Esophagus (tissue), 2 donors: Measurements from ENCODE around the gene CKAP4. TPM values are rescaled to one million over a fixed set of nuclear protein-coding genes. Genes with fewer than 3 reads are reported as not detected.
A peak's percentile ranks its signal among the peaks of the same experiment; 100 is the strongest.
"Not testable (repeated sequence)": the region's sequence is repeated elsewhere in the genome, so short reads cannot be mapped to it uniquely, and the experiment has no call there.

ENCODE experiments used
- H3K27ac ChIP-seq, 2 donors: one replicate each; pipeline ENCODE4 v1.5.1; 2013; ENCODE audit warnings: low read depth in 2 of 2, mild to moderate bottlenecking in 2 of 2, inconsistent platforms in 1 of 2, low read length in 1 of 2, moderate library complexity in 1 of 2
- H3K27me3 ChIP-seq, 2 donors: one replicate each; pipeline ENCODE4 v1.6.1; 2013; ENCODE audit warnings: low read length in 2 of 2, control low read depth in 1 of 2, mild to moderate bottlenecking in 1 of 2; ENCODE audit not compliant: insufficient read depth in 2 of 2, control insufficient read depth in 1 of 2
- H3K36me3 ChIP-seq, 2 donors: one replicate each; pipeline ENCODE4 v1.6.1; 2013; ENCODE audit warnings: low read length in 1 of 2; ENCODE audit not compliant: control insufficient read depth in 2 of 2, insufficient read depth in 2 of 2
- H3K4me1 ChIP-seq, 2 donors: one replicate each; pipeline ENCODE4 v1.6.1; 2013; ENCODE audit warnings: low read length in 1 of 2; ENCODE audit not compliant: control insufficient read depth in 2 of 2, insufficient read depth in 2 of 2
- H3K4me3 ChIP-seq, 2 donors: one replicate each; pipeline ENCODE4 v1.5.1; 2013; ENCODE audit warnings: low read length in 2 of 2, mild to moderate bottlenecking in 2 of 2, low read depth in 1 of 2, moderate library complexity in 1 of 2
- H3K9me3 ChIP-seq, 2 donors: one replicate each; pipeline ENCODE4 v1.6.1; 2013; ENCODE audit warnings: mild to moderate bottlenecking in 2 of 2, low read depth in 1 of 2, low read length in 1 of 2, moderate library complexity in 1 of 2; ENCODE audit not compliant: control insufficient read depth in 2 of 2, insufficient read depth in 1 of 2
- WGBS, 2 donors: extraction: QIAGEN DNeasy Blood & Tissue Kit; methylation state at CpG; one replicate each; pipeline ENCODE4 v1.1.7; 2013; 5-methylcytosine and 5-hydroxymethylcytosine counted together
- polyA plus RNA-seq, 2 donors: library from polyadenylated mRNA; stranded (reverse); fragments of 200-250 nt; gene quantifications; one replicate each; pipeline ENCODE4 v1.2.3, GENCODE V29; 2013
- donor health status: healthy with polysubstance abuse.
- donor health status: Bipolar disorder and iron deficiency.

The CKAP4 gene
- polyA plus RNA-seq, 2 donors = 19.9 to 54.8 TPM

DNA sequence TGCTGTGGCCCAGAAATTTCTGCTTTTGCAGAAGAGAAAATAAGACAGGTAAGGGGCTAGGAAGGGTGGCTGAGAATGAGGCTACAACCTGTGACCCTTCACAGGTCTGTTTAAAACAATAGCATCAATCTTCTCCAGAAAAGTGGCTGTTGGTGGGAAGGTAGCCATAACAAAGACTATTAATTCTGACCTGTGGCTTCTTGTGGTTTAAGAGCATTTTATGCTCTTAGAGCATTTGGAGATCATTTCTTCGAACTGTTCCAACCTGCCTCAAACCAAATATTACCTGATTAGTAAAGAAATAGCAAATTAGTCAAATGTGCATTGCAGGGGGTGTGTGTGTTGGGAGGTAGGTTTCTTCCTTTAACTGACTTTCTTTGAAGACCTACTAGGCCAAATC, 39.5 kb upstream of the CKAP4 start:
- Histone ChIP-seq H3K4me3 (no peak overlapping the region), H3K4me1 (peaks cover 2 to 4% of the 10 kb centered on the region in 2 donors), H3K27ac (no peak overlapping the region), H3K9me3 (no peaks in the 10 kb centered on the region), H3K36me3 (no peaks in the 10 kb centered on the region), H3K27me3 (no peaks in the 10 kb centered on the region)
- 48 to 64% methylated on average over 1 of the region's 1 CpG for WGBS, 2 donors

DNA sequence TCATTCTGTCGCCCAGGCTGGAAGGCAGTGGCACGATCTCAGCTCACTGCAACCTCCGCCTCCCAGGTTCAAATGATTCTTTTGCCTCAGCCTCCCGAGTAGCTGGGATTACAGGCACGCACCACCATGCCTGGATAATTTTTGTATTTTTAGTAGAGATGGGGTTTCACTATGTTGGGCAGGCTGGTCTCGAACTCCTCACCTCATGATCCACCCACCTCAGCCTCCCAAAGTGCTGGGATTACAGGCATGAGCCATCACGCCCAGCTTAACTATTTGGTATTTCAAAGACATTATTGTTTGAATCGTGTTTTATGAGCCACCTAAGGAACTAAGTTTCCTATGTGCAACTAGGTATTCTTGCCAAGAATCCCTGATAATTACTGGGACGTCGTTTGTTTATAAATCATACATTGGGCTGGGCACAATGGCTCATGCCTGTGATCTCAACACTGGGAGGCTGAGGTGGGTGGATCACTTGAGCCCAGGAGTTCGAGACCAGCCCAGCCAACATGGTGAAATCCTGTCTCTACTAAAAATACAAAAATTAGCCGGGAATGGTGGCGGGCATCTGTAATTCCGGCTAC, 38.8 kb upstream of the CKAP4 start:
- H3K27ac ChIP-seq = peak overlapping the region in 1 of 2 donors; percentile 42
- WGBS, 2 donors = 75 to 76% methylated on average over 14 of the region's 14 CpGs

DNA sequence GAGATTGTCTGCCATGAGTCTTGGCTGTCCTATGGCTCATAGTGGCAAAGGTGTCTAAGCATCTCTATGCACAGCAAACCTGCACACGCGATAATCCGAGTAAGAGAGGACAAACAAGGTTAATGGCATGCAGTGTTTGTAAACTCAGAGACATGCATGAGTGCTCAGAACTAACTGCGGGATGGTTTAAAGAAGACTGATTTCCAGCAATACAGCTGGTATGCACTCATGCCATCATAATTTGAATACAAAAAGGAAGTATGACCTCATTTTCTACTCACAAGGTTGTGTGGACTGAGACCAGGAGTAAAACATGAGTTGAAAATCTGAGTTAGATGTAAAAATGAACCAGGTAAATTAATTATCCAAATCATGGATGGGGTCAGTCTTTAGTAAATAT, 38.2 kb upstream of the CKAP4 start:
- no peaks in the 10 kb centered on the region for H3K36me3 ChIP-seq
- H3K27ac ChIP-seq = peak overlapping the region in 1 of 2 donors; percentile 40
- WGBS, 2 donors = 70 to 74% methylated on average over 4 of the region's 4 CpGs
- H3K27me3 ChIP-seq = no peaks in the 10 kb centered on the region
- H3K9me3 ChIP-seq = no peaks in the 10 kb centered on the region
- H3K4me1 ChIP-seq = peaks cover 2 to 4% of the 10 kb centered on the region in 2 donors
- H3K4me3 ChIP-seq = no peak overlapping the region

More for the DNA sequence above, 38.8 kb upstream of the CKAP4 start:
- not testable (repeated sequence) for H3K4me1 ChIP-seq, H3K36me3 ChIP-seq, H3K4me3 ChIP-seq, H3K9me3 ChIP-seq, H3K27me3 ChIP-seq

DNA sequence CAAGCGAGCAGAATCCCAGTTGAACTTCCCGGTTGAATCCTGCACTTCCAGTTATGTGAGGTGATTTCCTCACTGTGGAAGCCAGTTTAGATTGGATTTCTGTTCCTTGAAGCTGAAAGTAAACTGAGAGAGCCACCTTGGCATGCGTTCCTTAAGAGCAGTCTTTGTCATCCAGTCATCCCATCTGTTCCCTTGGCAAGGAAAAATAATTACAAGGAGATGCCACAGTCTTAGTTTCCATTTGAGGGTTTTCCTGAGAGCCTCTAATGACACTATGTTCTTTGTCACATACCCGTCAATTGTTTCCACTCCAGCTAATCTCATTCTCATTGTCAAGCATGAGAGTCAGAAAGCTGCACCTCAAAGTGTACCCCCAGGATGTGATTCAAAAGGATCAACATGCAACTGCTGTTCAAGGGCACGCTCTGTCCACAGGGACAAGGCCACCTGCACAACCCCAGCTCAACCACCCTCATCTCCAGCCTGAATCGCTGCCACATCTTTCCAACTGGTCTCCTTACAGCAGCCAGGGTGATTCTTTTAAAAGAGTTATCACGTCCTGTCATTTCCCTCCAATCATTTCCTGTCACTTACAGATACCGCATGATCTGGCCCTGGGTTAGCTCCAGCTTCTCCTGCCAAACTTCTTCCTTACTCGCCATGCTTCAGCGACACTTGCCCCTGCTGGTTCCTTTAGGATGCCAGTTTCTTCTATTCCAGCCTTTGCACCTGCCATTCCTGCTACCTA, 36.7 kb upstream of the CKAP4 start:
- no peaks in the 10 kb centered on the region for H3K27me3 ChIP-seq
- no peak overlapping the region for H3K4me3 ChIP-seq
- whole genome bisulfite sequencing, 2 donors = 39 to 58% methylated on average over 10 of the region's 10 CpGs
- H3K9me3 ChIP-seq = no peaks in the 10 kb centered on the region
- no peaks in the 10 kb centered on the region for H3K36me3 ChIP-seq
- H3K4me1 ChIP-seq = peaks cover 2 to 4% of the 10 kb centered on the region in 2 donors
- peak overlapping the region in 1 of 2 donors; percentile 63 for H3K27ac ChIP-seq

DNA sequence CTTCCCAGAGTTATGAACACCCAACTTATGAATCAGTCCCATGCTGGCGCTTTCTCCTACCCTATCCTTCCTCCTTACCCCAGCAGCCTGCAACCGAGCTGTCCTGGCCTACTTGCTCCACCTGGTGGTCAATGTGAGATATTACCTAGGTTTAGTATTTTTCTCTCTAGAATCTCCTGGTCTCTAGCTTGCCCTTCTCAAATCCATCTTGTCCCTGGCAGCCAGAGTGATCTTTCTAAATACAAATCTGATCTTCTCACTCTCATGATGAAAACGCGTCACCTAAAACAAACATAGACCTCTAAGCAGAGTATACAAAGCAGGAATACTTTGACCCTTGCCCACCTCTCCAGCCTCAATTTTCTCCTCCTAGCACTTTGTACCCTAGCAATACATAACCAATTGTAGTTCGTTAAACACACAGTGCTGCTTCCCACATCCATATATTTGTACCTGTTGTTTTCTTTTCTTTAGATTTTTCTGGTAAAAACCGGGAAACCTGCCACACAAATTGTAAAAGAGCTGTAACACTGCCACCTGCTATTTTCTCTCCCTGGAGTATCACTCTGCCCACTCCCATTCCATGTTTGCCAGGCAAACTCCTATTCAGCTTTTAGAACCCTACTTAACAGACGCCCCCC, 34.8 kb upstream of the CKAP4 start:
- no peaks in the 10 kb centered on the region for H3K36me3 ChIP-seq
- no peaks in the 10 kb centered on the region for H3K9me3 ChIP-seq
- no peak overlapping the region for H3K4me3 ChIP-seq
- 36 to 42% methylated on average over 7 of the region's 7 CpGs for WGBS, 2 donors
- no peaks in the 10 kb centered on the region for H3K27me3 ChIP-seq
- H3K27ac ChIP-seq = no peak overlapping the region
- peaks cover 0 to 5% of the 10 kb centered on the region in 2 donors for H3K4me1 ChIP-seq

DNA sequence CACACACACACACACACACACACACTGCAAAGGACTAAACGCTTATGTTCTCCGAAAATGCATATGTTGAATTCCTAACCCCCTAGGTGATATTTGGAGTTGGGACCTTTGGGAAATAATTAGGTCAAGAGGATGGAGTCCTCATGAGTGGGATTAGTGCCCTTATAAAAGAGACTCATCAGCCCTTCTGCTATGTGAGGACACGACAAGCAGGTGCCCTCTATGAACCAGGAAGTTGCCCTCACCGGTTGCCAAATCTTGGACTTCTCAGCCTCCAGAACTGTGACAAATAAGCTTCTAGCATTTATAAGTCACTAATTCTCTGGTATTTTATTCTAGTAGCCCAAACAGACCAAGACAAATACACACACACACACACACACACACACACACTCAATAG, 34.0 kb upstream of the CKAP4 start:
- Histone ChIP-seq H3K36me3 (no peaks in the 10 kb centered on the region), H3K27me3 (no peaks in the 10 kb centered on the region), H3K9me3 (no peaks in the 10 kb centered on the region), H3K27ac (no peak overlapping the region), H3K4me3 (no peak overlapping the region), H3K4me1 (peaks cover 0 to 5% of the 10 kb centered on the region in 2 donors)
- 81 to 84% methylated on average over 4 of the region's 4 CpGs for WGBS, 2 donors

DNA sequence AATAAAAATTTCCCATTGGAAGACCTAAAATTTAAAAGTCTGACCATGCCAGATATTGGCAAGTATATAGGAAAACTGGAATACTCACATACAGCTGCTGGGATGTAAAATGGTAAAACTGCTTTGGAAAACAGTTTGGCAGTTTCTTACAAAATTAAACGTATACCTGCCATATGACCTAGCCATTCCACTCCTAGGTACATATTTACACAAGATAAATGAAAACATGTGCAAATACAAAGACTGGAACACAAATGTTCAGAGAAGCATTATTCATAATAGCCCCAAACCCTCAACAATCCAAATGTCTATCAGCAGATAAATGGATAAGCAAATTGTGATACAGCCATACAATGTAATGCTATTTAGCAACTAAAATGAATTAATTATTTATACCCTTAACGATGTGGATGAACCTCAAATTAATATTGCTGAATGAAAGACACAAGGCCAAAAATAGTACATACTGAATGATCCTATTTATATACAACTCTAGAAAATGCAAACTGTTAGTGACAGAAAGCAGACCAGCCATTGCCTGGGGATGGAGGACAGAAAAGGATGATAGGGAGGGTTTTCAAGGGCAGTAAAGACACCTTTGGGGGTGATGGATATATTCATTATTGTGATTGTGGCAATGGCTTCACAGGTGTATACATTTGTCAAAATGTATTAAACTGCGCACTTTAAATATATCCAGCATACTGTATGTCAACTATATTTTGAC, 33.4 kb upstream of the CKAP4 start:
- Histone ChIP-seq H3K27ac (no peak overlapping the region), H3K9me3 (no peaks in the 10 kb centered on the region), H3K27me3 (no peaks in the 10 kb centered on the region), H3K4me3 (no peak overlapping the region), H3K36me3 (no peaks in the 10 kb centered on the region), H3K4me1 (peaks cover 0 to 5% of the 10 kb centered on the region in 2 donors)
- 53 to 55% methylated on average over 3 of the region's 3 CpGs for WGBS, 2 donors

DNA sequence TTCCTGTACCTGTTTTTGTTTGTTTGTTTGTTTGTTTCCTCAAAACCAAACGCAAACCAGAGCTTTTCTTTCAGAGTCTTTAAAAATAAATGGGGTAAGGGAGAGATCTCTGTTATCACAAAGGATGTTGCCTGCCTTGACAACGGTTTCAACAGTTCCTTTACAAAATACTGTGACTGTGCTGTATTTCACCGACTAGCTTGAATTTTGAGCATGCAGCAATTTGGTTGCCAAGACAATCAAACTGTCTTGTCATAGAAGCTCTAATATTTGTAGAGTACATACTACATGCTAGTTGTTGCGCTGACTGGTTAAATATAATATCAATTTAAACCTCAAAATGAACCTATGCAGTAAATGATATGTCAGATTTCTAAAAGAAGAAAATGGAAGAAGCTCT, 32.3 kb upstream of the CKAP4 start:
- H3K4me3 ChIP-seq = no peak overlapping the region
- no peak overlapping the region for H3K27ac ChIP-seq
- 76 to 77% methylated on average over 4 of the region's 4 CpGs for WGBS, 2 donors
- no peaks in the 10 kb centered on the region for H3K27me3 ChIP-seq
- no peaks in the 10 kb centered on the region for H3K9me3 ChIP-seq
- H3K36me3 ChIP-seq = no peaks in the 10 kb centered on the region
- H3K4me1 ChIP-seq = peaks cover 4 to 9% of the 10 kb centered on the region in 2 donors

DNA sequence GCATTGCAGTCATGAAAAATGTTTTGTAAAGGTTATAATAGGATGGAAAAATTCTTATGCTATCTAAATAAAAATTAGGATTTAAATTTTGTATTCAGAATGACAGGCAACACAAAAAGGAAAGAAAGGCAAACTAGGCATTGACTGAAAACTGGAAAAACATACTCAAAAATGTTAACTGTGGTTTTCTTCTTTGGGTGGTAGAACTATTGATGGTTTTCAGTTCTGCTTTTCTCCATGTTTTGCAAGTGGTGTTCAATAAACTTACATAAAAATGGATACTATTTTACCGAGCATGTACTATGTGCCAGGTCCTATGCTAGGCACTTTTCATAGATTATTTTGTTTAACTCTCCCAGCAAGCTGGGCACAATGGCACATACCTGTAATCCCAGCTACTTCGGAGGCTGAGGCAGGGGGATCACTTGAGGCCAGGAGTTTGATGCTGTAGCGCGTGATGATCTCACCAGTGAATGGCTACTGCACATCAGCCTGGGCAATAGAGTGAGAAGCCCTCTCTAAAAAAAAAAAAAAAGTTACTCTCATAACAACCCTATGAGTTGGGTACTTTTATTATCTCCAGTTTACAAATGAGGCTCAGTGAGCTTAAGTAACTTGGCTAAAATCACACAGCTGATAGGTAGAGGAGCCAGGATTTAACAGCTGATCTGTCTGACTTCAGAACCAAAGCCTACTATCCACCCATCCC, 28.4 kb upstream of the CKAP4 start:
- Histone ChIP-seq H3K9me3 (no peaks in the 10 kb centered on the region), H3K27ac (no peak overlapping the region), H3K27me3 (no peaks in the 10 kb centered on the region), H3K4me3 (no peak overlapping the region), H3K36me3 (no peaks in the 10 kb centered on the region), H3K4me1 (peaks cover 7% of the 10 kb centered on the region in 2 donors)
- 88 to 90% methylated on average over 4 of the region's 4 CpGs for WGBS, 2 donors
